Measurements from ENCODE around the gene CYP2C19. TPM values are rescaled to one million over a fixed set of nuclear protein-coding genes. Genes with fewer than 3 reads are reported as not detected.
"Not testable (repeated sequence)": the region's sequence is repeated elsewhere in the genome, so short reads cannot be mapped to it uniquely, and the experiment has no call there.

CYP2C19 gene
- total RNA-seq, 2 donors from 2014 or later: 0.78 TPM; not detected in 1

- H3K27me3 ChIP-seq: no peaks in the 10 kb centered on the region
- 71 to 79% methylated on average over 4 of the region's 4 CpGs for WGBS, 2 donors
- TF ChIP-seq CTCF (IDR thresholded peaks at IDR 0.05) (no peak), POLR2A (IDR thresholded peaks at IDR 0.05) (no peak)
- H3K27ac ChIP-seq: no peak overlapping the region
- no peaks in the 10 kb centered on the region for H3K4me1 ChIP-seq
- no peak for DNase-seq
- no peak for ATAC-seq
- intact Hi-C loops (cut with DNase I): no loop called here
- H3K9me3 ChIP-seq: no peaks in the 10 kb centered on the region
- H3K4me3 ChIP-seq: no peak overlapping the region
- no peaks in the 10 kb centered on the region for H3K36me3 ChIP-seq (replicated peaks in 1 of 2; ENCODE audit: insufficient read depth in 1 of 2, low read depth in 2 of 2)
Measured at GRCh38 chr10:94890264-94891022, 128.0 kb downstream of the CYP2C19 start.

- intact Hi-C loops (cut with DNase I): not testable (repeated sequence)
Measured at GRCh38 chr10:94898414-94898813, 135.9 kb downstream of the CYP2C19 start.

GRCh38 chr10:94902080-94902479 lies 139.6 kb downstream of the CYP2C19 start:
- 56 to 64% methylated on average over 1 of the region's 1 CpG for WGBS, 2 donors
- Histone ChIP-seq H3K27ac (no peak overlapping the region), H3K4me3 (no peak overlapping the region), H3K27me3 (no peaks in the 10 kb centered on the region), H3K9me3 (no peaks in the 10 kb centered on the region), H3K36me3 (replicated peaks in 1 of 2; ENCODE audit: insufficient read depth in 1 of 2, low read depth in 2 of 2) (no peaks in the 10 kb centered on the region), H3K4me1 (no peaks in the 10 kb centered on the region)
- intact Hi-C loops (cut with DNase I): no loop called here
- ATAC-seq: no peak
- TF ChIP-seq POLR2A (IDR thresholded peaks at IDR 0.05) (no peak), CTCF (IDR thresholded peaks at IDR 0.05) (no peak)
- no peak for DNase-seq

More at GRCh38 chr10:94898414-94898813, 135.9 kb downstream of the CYP2C19 start:
- not testable (repeated sequence) for H3K36me3 ChIP-seq (replicated peaks in 1 of 2; ENCODE audit: insufficient read depth in 1 of 2, low read depth in 2 of 2); H3K4me3 ChIP-seq; DNase-seq; H3K9me3 ChIP-seq; H3K4me1 ChIP-seq; H3K27me3 ChIP-seq; H3K27ac ChIP-seq; ATAC-seq
- 39 to 54% methylated on average over 4 to 7 of the region's 7 CpGs for WGBS, 2 donors

- WGBS, 2 donors: 0% methylated on average over 1 of the region's 1 CpG
Measured at GRCh38 chr10:94902570-94902969, 140.1 kb downstream of the CYP2C19 start.

More at GRCh38 chr10:94902570-94902969, 140.1 kb downstream of the CYP2C19 start:
- Histone ChIP-seq H3K9me3 (no peaks in the 10 kb centered on the region), H3K27me3 (no peaks in the 10 kb centered on the region), H3K4me3 (no peak overlapping the region), H3K27ac (no peak overlapping the region), H3K36me3 (replicated peaks in 1 of 2; ENCODE audit: insufficient read depth in 1 of 2, low read depth in 2 of 2) (no peaks in the 10 kb centered on the region), H3K4me1 (no peaks in the 10 kb centered on the region)
- TF ChIP-seq CTCF (IDR thresholded peaks at IDR 0.05): no peak
- no peak for TF ChIP-seq POLR2A (IDR thresholded peaks at IDR 0.05)
- DNase-seq: peak in 1 of 4 donors; percentile 6
- peak; percentile 83 for ATAC-seq
- intact Hi-C loops (cut with DNase I): no loop called here

Other genes starting within 250 kb of the CYP2C19 start
- 1 to 10 TPM; 3.0 to 3.9 TPM for gene HELLS, start 216.9 kb upstream of the CYP2C19 start, total RNA-seq
- gene CYP2C18, start 79.0 kb upstream of the CYP2C19 start, total RNA-seq: 1 to 10 TPM in 1 of 2 donors, not detected in 1; 3.9 TPM
- 1 to 10 TPM in 1 of 2 donors, not detected in 1; 1.6 TPM for gene CYP2C9, start 176.0 kb downstream of the CYP2C19 start, total RNA-seq